ENCODE measurements around the gene WIF1.

- TF ChIP-seq, protein P1, sequence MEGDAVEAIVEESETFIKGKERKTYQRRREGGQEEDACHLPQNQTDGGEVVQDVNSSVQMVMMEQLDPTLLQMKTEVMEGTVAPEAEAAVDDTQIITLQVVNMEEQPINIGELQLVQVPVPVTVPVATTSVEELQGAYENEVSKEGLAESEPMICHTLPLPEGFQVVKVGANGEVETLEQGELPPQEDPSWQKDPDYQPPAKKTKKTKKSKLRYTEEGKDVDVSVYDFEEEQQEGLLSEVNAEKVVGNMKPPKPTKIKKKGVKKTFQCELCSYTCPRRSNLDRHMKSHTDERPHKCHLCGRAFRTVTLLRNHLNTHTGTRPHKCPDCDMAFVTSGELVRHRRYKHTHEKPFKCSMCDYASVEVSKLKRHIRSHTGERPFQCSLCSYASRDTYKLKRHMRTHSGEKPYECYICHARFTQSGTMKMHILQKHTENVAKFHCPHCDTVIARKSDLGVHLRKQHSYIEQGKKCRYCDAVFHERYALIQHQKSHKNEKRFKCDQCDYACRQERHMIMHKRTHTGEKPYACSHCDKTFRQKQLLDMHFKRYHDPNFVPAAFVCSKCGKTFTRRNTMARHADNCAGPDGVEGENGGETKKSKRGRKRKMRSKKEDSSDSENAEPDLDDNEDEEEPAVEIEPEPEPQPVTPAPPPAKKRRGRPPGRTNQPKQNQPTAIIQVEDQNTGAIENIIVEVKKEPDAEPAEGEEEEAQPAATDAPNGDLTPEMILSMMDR (IDR thresholded peaks at IDR 0.05) = no peak
- no peak for TF ChIP-seq POLR2A (IDR thresholded peaks at IDR 0.05)
Observed at GRCh38 chr12:65051218-65051617, 69.9 kb downstream of the WIF1 start.

All from uterus (tissue), 2 donors.